K562 (cell line): ENCODE measurements around the gene ZNF143. TPM values are rescaled to one million over a fixed set of nuclear protein-coding genes. Genes with fewer than 3 reads are reported as not detected.

ENCODE experiments used
- EHMT2 ChIP-seq: fragments of 450-650 bp; IDR thresholded peaks from 2 replicates; pipeline ENCODE4 v1.6.1; 2018; ENCODE audit warnings: antibody characterized with exemption
- ETS2 ChIP-seq: IDR thresholded peaks from 2 replicates; pipeline ENCODE4 v1.6.1; 2016; ENCODE audit warnings: borderline replicate concordance, missing genetic modification characterization, mild to moderate bottlenecking, moderate library complexity, missing compliant biosample characterization; ENCODE audit not compliant: poor library complexity, severe bottlenecking
- ETV6 ChIP-seq, 3 experiments: fragments of 150-350 bp in 1 of 3; sonication (generic) in 1 of 3; formaldehyde crosslinking in 1 of 3; IDR thresholded peaks; 2 replicates each; pipeline versions ENCODE4 v1.6.1 to v1.8.0; 2014 to 2022; ENCODE audit warnings: borderline replicate concordance in 2 of 3, low read depth in 2 of 3, antibody characterized with exemption in 1 of 3, low read length in 1 of 3, mild to moderate bottlenecking in 1 of 3, missing genetic modification reagents in 1 of 3
- PRPF4 ChIP-seq: fragments of 200-400 bp; formaldehyde crosslinking; IDR thresholded peaks from one replicate; pipeline ENCODE4 v1.6.1; 2017; ENCODE audit warnings: low read length, low read depth, mild to moderate bottlenecking; ENCODE audit not compliant: insufficient read depth, poor library complexity, severe bottlenecking
- STAT5A ChIP-seq: IDR thresholded peaks from 2 replicates; pipeline ENCODE4 v1.6.1; 2012; ENCODE audit warnings: low read length, inconsistent platforms, borderline replicate concordance
- ZEB2 ChIP-seq: fragments of 450-650 bp; IDR thresholded peaks from 2 replicates; pipeline ENCODE4 v1.6.1; 2016
- ZNF561 ChIP-seq: fragments of 450-650 bp; formaldehyde crosslinking; conservative IDR thresholded peaks from 2 replicates; pipeline ENCODE4 v1.4.0; 2020; ENCODE audit warnings: mild to moderate bottlenecking, moderate library complexity
- ZNF695 ChIP-seq: fragments of 450-650 bp; formaldehyde crosslinking; IDR thresholded peaks from 2 replicates; pipeline ENCODE4 v1.4.0; 2020; ENCODE audit warnings: mild to moderate bottlenecking, moderate library complexity
- ZNF79 ChIP-seq: fragments of 250-450 bp; sonication (Bioruptor Pico); IDR thresholded peaks from 2 replicates; pipeline ENCODE4 v1.4.0; 2020; ENCODE audit warnings: low read depth, mild to moderate bottlenecking, moderate library complexity
- polyA plus RNA-seq, 8 experiments: library from polyadenylated mRNA; depleted of rRNA in 4 of 8; stranded (reverse) in 5 of 8; unstranded in 3 of 8; fragments of >200 nt; fragmentation: Nextera tagmentation in 2 of 8; fragmentation: Illumina TruSeq in 1 of 8; extraction: Ambion mirVana in 2 of 8; extraction: Trizol in 1 of 8; gene quantifications; 2 replicates each; pipeline versions ENCODE4 v1.2.1 to v1.2.3, GENCODE V29; 2011 to 2014; ENCODE audit warnings: inconsistent platforms in 1 of 8, missing spikeins in 1 of 8
- total RNA-seq, 7 experiments: library from RNA; depleted of rRNA in 6 of 7; stranded (reverse); fragments of >200 nt in 6 of 7; fragmentation: Illumina TruSeq in 2 of 7; extraction: Trizol in 2 of 7; gene quantifications; 2 replicates each; pipeline versions ENCODE4 v1.2.1 to v1.2.3, GENCODE V29; 2011 to 2021; ENCODE audit warnings: low replicate concordance in 1 of 7
- TF ChIP-seq, protein P1 (sequence below): fragments of 450-650 bp; IDR thresholded peaks from one replicate; pipeline ENCODE4 v1.6.1; 2018; ENCODE audit warnings: mild to moderate bottlenecking, moderate library complexity; ENCODE audit not compliant: partially characterized antibody
- TF ChIP-seq, protein P2 (sequence below): fragments of 450-650 bp; formaldehyde crosslinking; IDR thresholded peaks from 2 replicates; pipeline ENCODE4 v1.4.0; 2020; ENCODE audit warnings: mild to moderate bottlenecking, moderate library complexity
- TF ChIP-seq, protein P3 (sequence below): IDR thresholded peaks from 2 replicates; pipeline ENCODE4 v1.6.1; 2011; ENCODE audit warnings: borderline replicate concordance, low read depth, mild to moderate bottlenecking, moderate library complexity, low read length; ENCODE audit not compliant: insufficient read depth, poor library complexity, severe bottlenecking

Gene ZNF143
- total and polyA plus RNA-seq, 9 of the 15 experiments (the other 6 are each of a cell fraction or from before 2014, with no cell fraction given), result 18.4 to 58.5 (median 27.1) TPM

DNA sequence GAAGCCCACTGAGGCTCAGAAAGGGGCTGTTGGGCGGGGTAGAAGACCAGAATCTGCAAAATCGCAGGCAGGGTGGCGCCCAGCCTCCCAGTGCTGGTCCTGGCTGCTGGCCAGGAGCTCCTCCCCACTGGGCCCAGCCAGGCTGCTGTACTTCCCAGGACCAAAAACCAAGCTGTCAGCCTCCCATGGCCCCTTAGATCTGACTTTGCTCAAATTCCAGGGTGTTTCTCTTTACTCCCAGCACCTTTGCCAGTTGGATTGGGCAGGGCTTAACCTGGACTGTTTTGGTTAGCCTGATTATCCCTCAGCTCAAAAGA lies 68.5 kb downstream of the ZNF143 start (continued):
- TF ChIP-seq, protein P1, sequence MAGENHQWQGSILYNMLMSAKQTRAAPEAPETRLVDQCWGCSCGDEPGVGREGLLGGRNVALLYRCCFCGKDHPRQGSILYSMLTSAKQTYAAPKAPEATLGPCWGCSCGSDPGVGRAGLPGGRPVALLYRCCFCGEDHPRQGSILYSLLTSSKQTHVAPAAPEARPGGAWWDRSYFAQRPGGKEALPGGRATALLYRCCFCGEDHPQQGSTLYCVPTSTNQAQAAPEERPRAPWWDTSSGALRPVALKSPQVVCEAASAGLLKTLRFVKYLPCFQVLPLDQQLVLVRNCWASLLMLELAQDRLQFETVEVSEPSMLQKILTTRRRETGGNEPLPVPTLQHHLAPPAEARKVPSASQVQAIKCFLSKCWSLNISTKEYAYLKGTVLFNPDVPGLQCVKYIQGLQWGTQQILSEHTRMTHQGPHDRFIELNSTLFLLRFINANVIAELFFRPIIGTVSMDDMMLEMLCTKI, result no peak
- TF ChIP-seq PRPF4, result no peak
- TF ChIP-seq, protein P2, sequence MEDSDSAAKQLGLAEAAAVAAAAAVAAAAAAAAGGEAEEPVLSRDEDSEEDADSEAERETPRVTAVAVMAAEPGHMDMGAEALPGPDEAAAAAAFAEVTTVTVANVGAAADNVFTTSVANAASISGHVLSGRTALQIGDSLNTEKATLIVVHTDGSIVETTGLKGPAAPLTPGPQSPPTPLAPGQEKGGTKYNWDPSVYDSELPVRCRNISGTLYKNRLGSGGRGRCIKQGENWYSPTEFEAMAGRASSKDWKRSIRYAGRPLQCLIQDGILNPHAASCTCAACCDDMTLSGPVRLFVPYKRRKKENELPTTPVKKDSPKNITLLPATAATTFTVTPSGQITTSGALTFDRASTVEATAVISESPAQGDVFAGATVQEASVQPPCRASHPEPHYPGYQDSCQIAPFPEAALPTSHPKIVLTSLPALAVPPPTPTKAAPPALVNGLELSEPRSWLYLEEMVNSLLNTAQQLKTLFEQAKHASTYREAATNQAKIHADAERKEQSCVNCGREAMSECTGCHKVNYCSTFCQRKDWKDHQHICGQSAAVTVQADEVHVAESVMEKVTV (CRISPR knock-in tag), result no peak
- no peak for TF ChIP-seq ETS2 (tag)
- TF ChIP-seq ZEB2, result no peak
- TF ChIP-seq, protein P3, sequence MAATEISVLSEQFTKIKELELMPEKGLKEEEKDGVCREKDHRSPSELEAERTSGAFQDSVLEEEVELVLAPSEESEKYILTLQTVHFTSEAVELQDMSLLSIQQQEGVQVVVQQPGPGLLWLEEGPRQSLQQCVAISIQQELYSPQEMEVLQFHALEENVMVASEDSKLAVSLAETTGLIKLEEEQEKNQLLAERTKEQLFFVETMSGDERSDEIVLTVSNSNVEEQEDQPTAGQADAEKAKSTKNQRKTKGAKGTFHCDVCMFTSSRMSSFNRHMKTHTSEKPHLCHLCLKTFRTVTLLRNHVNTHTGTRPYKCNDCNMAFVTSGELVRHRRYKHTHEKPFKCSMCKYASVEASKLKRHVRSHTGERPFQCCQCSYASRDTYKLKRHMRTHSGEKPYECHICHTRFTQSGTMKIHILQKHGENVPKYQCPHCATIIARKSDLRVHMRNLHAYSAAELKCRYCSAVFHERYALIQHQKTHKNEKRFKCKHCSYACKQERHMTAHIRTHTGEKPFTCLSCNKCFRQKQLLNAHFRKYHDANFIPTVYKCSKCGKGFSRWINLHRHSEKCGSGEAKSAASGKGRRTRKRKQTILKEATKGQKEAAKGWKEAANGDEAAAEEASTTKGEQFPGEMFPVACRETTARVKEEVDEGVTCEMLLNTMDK, result no peak
- no peak for TF ChIP-seq ZNF695 (CRISPR knock-in tag)
- TF ChIP-seq EHMT2, result no peak
- TF ChIP-seq STAT5A, result no peak
- TF ChIP-seq ZNF79 (CRISPR knock-in tag), result no peak
- no peak for TF ChIP-seq ZNF561 (CRISPR knock-in tag)
- TF ChIP-seq ETV6 (IDR thresholded peaks at IDR 0.05; ENCODE audit: borderline replicate concordance in 1 of 2, low read depth in 2 of 2, low read length in 1 of 2), result no peak
- TF ChIP-seq ETV6 (CRISPR knock-in tag; IDR thresholded peaks at IDR 0.05; ENCODE audit: borderline replicate concordance), result no peak
